ENCODE measurements around the gene GPR160.

DNA sequence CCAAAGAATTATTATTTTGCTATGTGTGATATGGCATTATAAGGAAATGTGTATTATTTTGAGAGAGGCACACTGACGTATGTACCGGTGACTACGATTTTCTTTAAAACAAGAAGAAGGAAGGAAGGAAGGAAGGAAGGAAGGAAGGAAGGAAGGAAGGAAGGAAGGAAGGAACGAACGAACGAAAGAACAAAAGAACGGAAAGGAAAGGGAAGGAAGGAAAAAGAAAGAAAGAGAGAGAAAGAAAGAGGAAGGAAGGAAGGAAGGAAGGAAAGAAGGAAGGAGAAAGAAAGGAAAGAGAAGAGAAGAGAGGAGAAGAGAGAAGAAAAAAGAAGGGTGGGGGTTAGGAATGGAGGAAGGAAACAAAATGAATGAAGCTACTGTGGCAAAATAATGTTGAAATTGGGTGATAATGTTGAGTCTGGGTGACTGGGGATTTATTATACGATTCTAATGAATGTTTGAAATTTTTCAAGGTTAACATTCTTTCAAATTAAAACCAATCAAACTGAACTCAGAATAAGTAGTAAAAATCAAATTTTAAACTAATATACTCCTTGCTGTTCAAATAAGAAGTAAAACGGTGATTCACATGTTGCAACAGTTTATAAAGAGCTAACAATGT is 73.5 kb downstream of the GPR160 start:
- TF ChIP-seq U2AF2 (optimal IDR thresholded peaks at IDR 0.05; ENCODE audit: low read depth, low read length) = no peak
- no peak for TF ChIP-seq SIX5 (IDR thresholded peaks at IDR 0.05; ENCODE audit: borderline replicate concordance in 1 of 2, insufficient read depth in 1 of 2, low read depth in 1 of 2, low read length in 2 of 2)
- TF ChIP-seq, protein P1, sequence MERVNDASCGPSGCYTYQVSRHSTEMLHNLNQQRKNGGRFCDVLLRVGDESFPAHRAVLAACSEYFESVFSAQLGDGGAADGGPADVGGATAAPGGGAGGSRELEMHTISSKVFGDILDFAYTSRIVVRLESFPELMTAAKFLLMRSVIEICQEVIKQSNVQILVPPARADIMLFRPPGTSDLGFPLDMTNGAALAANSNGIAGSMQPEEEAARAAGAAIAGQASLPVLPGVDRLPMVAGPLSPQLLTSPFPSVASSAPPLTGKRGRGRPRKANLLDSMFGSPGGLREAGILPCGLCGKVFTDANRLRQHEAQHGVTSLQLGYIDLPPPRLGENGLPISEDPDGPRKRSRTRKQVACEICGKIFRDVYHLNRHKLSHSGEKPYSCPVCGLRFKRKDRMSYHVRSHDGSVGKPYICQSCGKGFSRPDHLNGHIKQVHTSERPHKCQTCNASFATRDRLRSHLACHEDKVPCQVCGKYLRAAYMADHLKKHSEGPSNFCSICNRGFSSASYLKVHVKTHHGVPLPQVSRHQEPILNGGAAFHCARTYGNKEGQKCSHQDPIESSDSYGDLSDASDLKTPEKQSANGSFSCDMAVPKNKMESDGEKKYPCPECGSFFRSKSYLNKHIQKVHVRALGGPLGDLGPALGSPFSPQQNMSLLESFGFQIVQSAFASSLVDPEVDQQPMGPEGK (CRISPR knock-in tag; IDR thresholded peaks at IDR 0.05; ENCODE audit: borderline replicate concordance) = no peak

All from K562 (cell line).